IMR-90 (cell line): Measurements from ENCODE around the gene NDUFAF2. TPM values are rescaled to one million over a fixed set of nuclear protein-coding genes. Genes with fewer than 3 reads are reported as not detected.
A peak's percentile ranks its signal among the peaks of the same experiment; 100 is the strongest.

ENCODE experiments used
- ATAC-seq: fragments of 200-7000 bp; cut with Tn5 transposase; 2 replicates; pipeline ENCODE4 v1.9.1; 2020; ENCODE audit warnings: low read depth, mild to moderate bottlenecking, moderate library complexity
- BruUV-seq: library from RNA; stranded (reverse); fragments of 400-500 nt; replicated peaks from 2 replicates; lab custom pipeline; 2021; lab: Mats Ljungman, UMichigan
- CTCF ChIA-PET: fragments of 300-600 bp; formaldehyde crosslinking; extraction: SDS; loops from one replicate; lab custom pipeline; 2021; ENCODE audit warnings: antibody characterized with exemption; lab: Yijun Ruan, JAX
- POLR2A ChIA-PET: fragments of 300-600 bp; sonication (Branson Sonifier 250); formaldehyde crosslinking; loops from one replicate; lab custom pipeline; 2022; ENCODE audit warnings: antibody characterized with exemption; ENCODE audit not compliant: unreplicated experiment; lab: Charles Lee
- DNase-seq: peaks from one replicate; pipeline ENCODE4 v3.0.0; 2013
- H2AFZ ChIP-seq: replicated peaks from 2 replicates; pipeline ENCODE3; 2013; ENCODE audit warnings: low read length, mild to moderate bottlenecking; ENCODE audit not compliant: poor library complexity
- H2AK5ac ChIP-seq: 2 replicates; pipeline ENCODE4 v1.6.1; 2013; ENCODE audit warnings: low read depth, low read length, inconsistent platforms
- H2AK9ac ChIP-seq: replicated peaks from 2 replicates; pipeline ENCODE3; 2013; ENCODE audit warnings: mild to moderate bottlenecking, low read depth, low read length, moderate library complexity; ENCODE audit not compliant: poor library complexity
- H2BK120ac ChIP-seq: 2 replicates; pipeline ENCODE4 v1.6.1; 2013; ENCODE audit warnings: low read depth, low read length, inconsistent platforms
- H2BK15ac ChIP-seq: 3 replicates; pipeline ENCODE4 v1.6.1; 2013; ENCODE audit warnings: low read depth, low read length, inconsistent platforms
- H2BK20ac ChIP-seq: 2 replicates; pipeline ENCODE4 v1.6.1; 2013; ENCODE audit warnings: low read depth, mild to moderate bottlenecking, inconsistent platforms, low read length, moderate library complexity
- H2BK5ac ChIP-seq: 2 replicates; pipeline ENCODE4 v1.6.1; 2013; ENCODE audit warnings: mild to moderate bottlenecking, low read depth, low read length, inconsistent platforms; ENCODE audit not compliant: poor library complexity, severe bottlenecking
- H3K14ac ChIP-seq: replicated peaks from 2 replicates; pipeline ENCODE4 v1.6.1; 2013; ENCODE audit warnings: low read depth, low read length, inconsistent platforms
- H3K18ac ChIP-seq: 2 replicates; pipeline ENCODE4 v1.6.1; 2013; ENCODE audit warnings: low read depth, low read length, control low read depth
- H3K23ac ChIP-seq: 2 replicates; pipeline ENCODE4 v1.6.1; 2013; ENCODE audit warnings: low read depth, low read length, inconsistent platforms
- H3K27ac ChIP-seq: 2 replicates; pipeline ENCODE4 v1.5.1; 2013; ENCODE audit warnings: mild to moderate bottlenecking, control low read depth, low read length; ENCODE audit not compliant: insufficient read depth
- H3K27me3 ChIP-seq: 2 replicates; pipeline ENCODE4 v1.6.1; 2013; ENCODE audit warnings: low read length; ENCODE audit not compliant: control insufficient read depth, insufficient read depth
- H3K36me3 ChIP-seq: 2 replicates; pipeline ENCODE4 v1.6.1; 2013; ENCODE audit warnings: low read length, mixed read lengths; ENCODE audit not compliant: control insufficient read depth, insufficient read depth
- H3K4ac ChIP-seq: 2 replicates; pipeline ENCODE4 v1.6.1; 2013; ENCODE audit warnings: low read depth, low read length, inconsistent platforms
- H3K4me1 ChIP-seq: 2 replicates; pipeline ENCODE4 v1.6.1; 2013; ENCODE audit warnings: low read length, mixed read lengths; ENCODE audit not compliant: control insufficient read depth, insufficient read depth
- H3K4me2 ChIP-seq: 2 replicates; pipeline ENCODE4 v1.6.1; 2013; ENCODE audit warnings: low read depth, mild to moderate bottlenecking, control low read depth, low read length, moderate library complexity
- H3K4me3 ChIP-seq: 2 replicates; pipeline ENCODE4 v1.5.1; 2013; ENCODE audit warnings: low read depth, mild to moderate bottlenecking, control low read depth, low read length, moderate library complexity; ENCODE audit not compliant: insufficient read depth
- H3K56ac ChIP-seq: 2 replicates; pipeline ENCODE4 v1.6.1; 2013; ENCODE audit warnings: low read length, inconsistent platforms; ENCODE audit not compliant: insufficient read depth; ENCODE audit errors: extremely low read depth
- H3K79me1 ChIP-seq, 2 experiments: 2 replicates each; pipeline ENCODE4 v1.6.1; 2013; ENCODE audit warnings: low read length in 2 of 2, inconsistent platforms in 1 of 2, low read depth in 1 of 2
- H3K9ac ChIP-seq: 2 replicates; pipeline ENCODE4 v1.6.1; 2013; ENCODE audit warnings: low read depth, low read length, control low read depth
- H3K9me1 ChIP-seq: 2 replicates; pipeline ENCODE4 v1.6.1; 2013; ENCODE audit warnings: low read length, inconsistent platforms; ENCODE audit not compliant: insufficient read depth
- H3K9me3 ChIP-seq: 2 replicates; pipeline ENCODE4 v1.6.1; 2013; ENCODE audit warnings: low read length; ENCODE audit not compliant: control insufficient read depth, insufficient read depth
- H4K20me1 ChIP-seq: 2 replicates; pipeline ENCODE4 v1.6.1; 2013; ENCODE audit warnings: low read length, inconsistent platforms; ENCODE audit not compliant: insufficient read depth
- H4K5ac ChIP-seq: 2 replicates; pipeline ENCODE4 v1.6.1; 2013; ENCODE audit warnings: mild to moderate bottlenecking, low read depth, low read length, control low read depth
- H4K8ac ChIP-seq, 2 experiments: 2 replicates each; pipeline ENCODE4 v1.6.1; 2013; ENCODE audit warnings: low read depth in 2 of 2, low read length in 2 of 2, control low read depth in 1 of 2, inconsistent platforms in 1 of 2
- H4K91ac ChIP-seq: 2 replicates; pipeline ENCODE4 v1.6.1; 2013; ENCODE audit warnings: low read depth, low read length, inconsistent platforms; ENCODE audit not compliant: insufficient read depth
- MAFK ChIP-seq: IDR thresholded peaks from 2 replicates; pipeline ENCODE4 v1.6.1; 2012; ENCODE audit warnings: low read depth, low read length, improper control_type of control experiment
- MXI1 ChIP-seq: IDR thresholded peaks from 2 replicates; pipeline ENCODE4 v1.6.1; 2012; ENCODE audit warnings: low read depth, mild to moderate bottlenecking, low read length, moderate library complexity, borderline replicate concordance
- WGBS, 2 experiments: methylation state at CpG; one replicate each; pipeline versions ENCODE4 v1.1.5 to v1.1.7; 2013; ENCODE audit warnings: missing lambda C conversion rate in 2 of 2; ENCODE audit not compliant: insufficient read length in 1 of 2; ENCODE audit errors: extremely low coverage in 2 of 2; 5-methylcytosine and 5-hydroxymethylcytosine counted together
- dilution Hi-C: fragments of 300-500 bp; cut with HindIII; formaldehyde crosslinking; loops from one replicate; pipeline ENCODE4 v1.14.3; 2018; ENCODE audit warnings: low sequenced_read_pairs; ENCODE audit not compliant: unreplicated experiment
- in situ Hi-C: fragments of 300-500 bp; cut with MboI; formaldehyde crosslinking; loops from 3 replicates; pipeline ENCODE4 v1.14.3; 2019; ENCODE audit warnings: low sequenced_read_pairs, inconsistent platforms, mixed read lengths
- intact Hi-C: fragments of 100-400 bp; cut with micrococcal nuclease; formaldehyde crosslinking; loops from 2 replicates; pipeline ENCODE4 v1.10.0; 2022
- polyA plus RNA-seq, 3 experiments: library from polyadenylated mRNA; depleted of rRNA; stranded (reverse); fragments of >200 nt; gene quantifications; 2 replicates each; pipeline ENCODE4 v1.2.3, GENCODE V29; 2012; ENCODE audit warnings: low replicate concordance in 1 of 3
- total RNA-seq: library from RNA; depleted of rRNA; stranded (reverse); fragments of >200 nt; gene quantifications from 2 replicates; pipeline ENCODE4 v1.2.3, GENCODE V29; 2012

Gene NDUFAF2
- total and polyA plus RNA-seq, 2 of the 4 experiments (the other 2 are of a cell fraction), result 11.8 to 24.7 TPM

DNA sequence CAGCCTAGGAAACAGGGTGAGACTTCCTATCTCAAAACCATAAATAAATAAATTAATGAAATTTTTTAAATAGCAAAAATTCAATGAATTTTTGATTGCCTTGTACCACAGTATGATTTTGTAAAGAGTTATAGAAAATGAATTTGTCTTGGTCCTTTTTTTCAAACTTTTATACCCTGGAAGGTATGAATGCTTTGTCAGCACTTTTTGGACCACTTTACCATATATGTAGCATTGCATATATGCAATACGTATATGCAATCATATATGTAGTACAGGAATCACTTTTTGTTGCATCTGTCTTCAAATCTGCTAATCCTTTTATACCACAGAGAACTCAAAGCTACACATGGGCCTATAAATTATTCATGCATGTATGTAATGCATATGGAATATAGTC is 226.5 kb downstream of the NDUFAF2 start:
- H3K56ac ChIP-seq, result no peak overlapping the region

More for the DNA sequence above, 226.5 kb downstream of the NDUFAF2 start:
- H3K18ac ChIP-seq, result no peak overlapping the region
- H3K27ac ChIP-seq, result no peak overlapping the region
- intact Hi-C loops (no loop called here), dilution Hi-C loops (no loop called here), in situ Hi-C loops (loop anchor here (25.0 kb wide), 1 partner anchor 484 kb away; no protein-coding TSS in a partner anchor)
- H4K8ac ChIP-seq, result no peak overlapping the region
- H2AK5ac ChIP-seq, result no peak overlapping the region
- no peak overlapping the region for H3K4me3 ChIP-seq
- no peak for ATAC-seq
- WGBS, 2 experiments, result no CpG with 5 or more reads among the region's 1 CpG
- no TSS peak for BruUV-seq
- no peak overlapping the region for H3K14ac ChIP-seq
- ChIA-PET POLR2A (no interaction called here), CTCF (no interaction called here)
- H3K9ac ChIP-seq, result no peak overlapping the region
- H3K23ac ChIP-seq, result no peak overlapping the region
- H3K4me2 ChIP-seq, result no peak overlapping the region
- no peaks in the 10 kb centered on the region for H3K79me1 ChIP-seq
- no peaks in the 10 kb centered on the region; the same call in 1 of the 2 replicates for H4K20me1 ChIP-seq
- no peak overlapping the region for H2BK5ac ChIP-seq
- H2AK9ac ChIP-seq, result no peak overlapping the region
- no peaks in the 10 kb centered on the region for H3K9me1 ChIP-seq
- H3K9me3 ChIP-seq, result no peaks in the 10 kb centered on the region
- no peaks in the 10 kb centered on the region for H3K4me1 ChIP-seq
- no peak overlapping the region for H4K5ac ChIP-seq
- H2AFZ ChIP-seq, result no peak overlapping the region
- no peaks in the 10 kb centered on the region for H3K27me3 ChIP-seq
- no peak overlapping the region for H4K91ac ChIP-seq
- H2BK20ac ChIP-seq, result no peak overlapping the region
- no peak for DNase-seq
- no peak overlapping the region for H2BK120ac ChIP-seq
- H2BK15ac ChIP-seq, result no peak overlapping the region
- no peaks in the 10 kb centered on the region for H3K36me3 ChIP-seq
- TF ChIP-seq MAFK, result peak; percentile 98
- TF ChIP-seq MXI1, result no peak
- H3K4ac ChIP-seq, result no peak overlapping the region
